Right lobe of liver (tissue), 6 donors: ENCODE data around the gene FLOT1. TPM values are rescaled to one million over a fixed set of nuclear protein-coding genes. Genes with fewer than 3 reads are reported as not detected.

ENCODE experiments used
- ATAC-seq, 4 donors: fragments of 200-7000 bp; cut with Tn5 transposase; one replicate each; pipeline ENCODE4 v1.9.1; 2020; ENCODE audit warnings: mild to moderate bottlenecking in 4 of 4, moderate library complexity in 4 of 4
- DNase-seq, 3 donors: peaks; one replicate each; pipeline ENCODE4 v3.0.0-alpha.2; 2020
- H3K27ac ChIP-seq, 3 donors: fragments of 200-600 bp; one replicate each; pipeline ENCODE4 v1.8.0; 2022
- H3K27me3 ChIP-seq, 2 donors: fragments of 200-600 bp; one replicate each; pipeline ENCODE4 v1.8.0; 2022
- H3K36me3 ChIP-seq, 4 donors: fragments of 200-600 bp; sonication (generic) in 1 of 4; one replicate each; pipeline versions ENCODE4 v1.5.1 to v1.8.0; 2017 to 2022; ENCODE audit warnings: control low read depth in 1 of 4
- H3K4me1 ChIP-seq, 4 donors: fragments of 200-600 bp; sonication (generic) in 1 of 4; one replicate each; pipeline versions ENCODE4 v1.5.1 to v1.8.0; 2017 to 2022; ENCODE audit warnings: control low read depth in 1 of 4
- H3K4me3 ChIP-seq, 3 donors: fragments of 200-600 bp; one replicate each; pipeline ENCODE4 v1.8.0; 2022
- H3K9me3 ChIP-seq, 4 donors: fragments of 200-600 bp; sonication (generic) in 1 of 4; one replicate each; pipeline versions ENCODE4 v1.5.1 to v1.8.0; 2017 to 2022; ENCODE audit warnings: control low read depth in 1 of 4
- CTCF ChIP-seq, 4 donors: fragments of 200-600 bp in 3 of 4; fragments of 450-650 bp in 1 of 4; IDR thresholded peaks; one replicate each; pipeline versions ENCODE4 v1.5.1 to v1.8.0; 2016 to 2022; ENCODE audit warnings: antibody characterized with exemption in 4 of 4, mild to moderate bottlenecking in 2 of 4
- POLR2A ChIP-seq: fragments of 450-650 bp; IDR thresholded peaks from one replicate; pipeline ENCODE4 v1.6.1; 2017; ENCODE audit warnings: antibody characterized with exemption, mild to moderate bottlenecking
- WGBS: methylation state at CpG from one replicate; pipeline ENCODE4 v1.1.6; 2018; ENCODE audit warnings: low coverage, low lambda C conversion rate; ENCODE audit not compliant: insufficient coverage; ENCODE audit errors: missing lambda C conversion rate; 5-methylcytosine and 5-hydroxymethylcytosine counted together
- intact Hi-C, 2 donors: fragments of 100-400 bp; cut with DNase I; formaldehyde crosslinking; loops; one replicate each; pipeline versions ENCODE4 v1.11.2 to v1.14.1; 2022
- total RNA-seq, 6 experiments: library from RNA; depleted of rRNA in 2 of 6; stranded (reverse); fragments of >200 nt in 2 of 6; fragmentation: NEBNext Ultra II Directional in 3 of 6; extraction: Animal tissue kit (Norgen Biotek cat#: 25700) in 3 of 6; gene quantifications; one replicate each; pipeline versions ENCODE4 v1.1.0 to v1.2.4, GENCODE V29; 2016 to 2023
- donor health status: DM: no; HTN: yes; CAD: no.
- donor health status: DM: no; HTN: no; CAD: no.
- donor health status: DM: no; HTN: no; CAD: no.
- donor health status: DM: no; HTN: yes; CAD: no.
- donor health status: DM: no; HTN: yes; CAD: no.

The FLOT1 gene
- total RNA-seq, 6 experiments from 2014 or later, result 37.1 to 92.2 (median 73.5) TPM

GRCh38 chr6:30703821-30704220 is 38.7 kb downstream of the FLOT1 start:
- Histone ChIP-seq H3K4me3 (no peak overlapping the region), H3K9me3 (no peaks in the 10 kb centered on the region), H3K27ac (no peak overlapping the region), H3K4me1 (peaks cover 0 to 23% (median 10%) of the 10 kb centered on the region in 4 donors), H3K36me3 (no peaks in the 10 kb centered on the region), H3K27me3 (no peaks in the 10 kb centered on the region)
- ATAC-seq (no peak), DNase-seq (no peak)
- TF ChIP-seq POLR2A, result no peak
- TF ChIP-seq CTCF (IDR thresholded peaks at IDR 0.05), result no peak
- WGBS, result 95% methylated on average over 3 of the region's 4 CpGs
- intact Hi-C loops, result no loop called here

- no peak overlapping the region for H3K27ac ChIP-seq
- WGBS, result 93% methylated on average over 7 of the region's 10 CpGs
- no peak for TF ChIP-seq CTCF (IDR thresholded peaks at IDR 0.05)
- TF ChIP-seq POLR2A, result no peak
- H3K36me3 ChIP-seq, result no peaks in the 10 kb centered on the region
- no peaks in the 10 kb centered on the region for H3K27me3 ChIP-seq
- ATAC-seq (no peak), DNase-seq (no peak)
- intact Hi-C loops, result no loop called here
- H3K4me1 ChIP-seq, result peaks cover 0 to 21% (median 7%) of the 10 kb centered on the region in 4 donors
- H3K4me3 ChIP-seq, result no peak overlapping the region
- H3K9me3 ChIP-seq, result no peaks in the 10 kb centered on the region
Measured at GRCh38 chr6:30703011-30703410, 39.5 kb downstream of the FLOT1 start.

DNA sequence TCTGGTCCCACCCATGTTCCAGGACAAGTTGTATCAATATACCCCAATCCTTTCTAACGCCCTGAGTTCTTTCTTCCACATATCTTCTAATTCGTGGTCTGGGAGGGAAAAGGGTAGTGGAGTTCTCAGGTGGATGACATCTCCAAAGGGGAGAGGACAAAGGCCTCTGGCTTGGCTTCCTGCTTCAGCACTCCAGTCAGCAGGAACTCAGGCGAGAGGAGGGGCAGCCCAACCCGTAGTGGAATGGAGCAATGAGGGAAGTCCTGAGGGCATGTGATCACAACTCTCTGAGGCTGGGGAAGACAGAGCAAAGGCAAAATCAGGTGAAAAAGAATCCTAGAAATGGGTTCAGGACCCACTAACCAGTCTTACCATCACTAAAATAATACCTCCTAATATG is 42.1 kb downstream of the FLOT1 start:
- no peaks in the 10 kb centered on the region for H3K9me3 ChIP-seq
- WGBS, result 23% methylated on average over 4 of the region's 4 CpGs
- TF ChIP-seq POLR2A (no peak), CTCF (IDR thresholded peaks at IDR 0.05) (no peak)
- ATAC-seq (peak; percentile 75 to 98 (median 96)), DNase-seq (peak; percentile 69 to 84 (median 79))
- H3K36me3 ChIP-seq, result no peaks in the 10 kb centered on the region
- no peak overlapping the region for H3K4me3 ChIP-seq
- no peaks in the 10 kb centered on the region for H3K27me3 ChIP-seq
- intact Hi-C loops, result no loop called here
- H3K27ac ChIP-seq, result no peak overlapping the region
- peaks cover 0 to 16% (median 5%) of the 10 kb centered on the region in 4 donors for H3K4me1 ChIP-seq

GRCh38 chr6:30696432-30696831 is 46.1 kb downstream of the FLOT1 start:
- DNase-seq (peak in 1 of 3 donors; percentile 1), ATAC-seq (no peak)
- no peaks in the 10 kb centered on the region for H3K36me3 ChIP-seq
- intact Hi-C loops, result no loop called here
- 96% methylated on average over 4 of the region's 5 CpGs for WGBS
- H3K27me3 ChIP-seq, result no peaks in the 10 kb centered on the region
- no peak overlapping the region for H3K4me3 ChIP-seq
- no peaks in the 10 kb centered on the region for H3K9me3 ChIP-seq
- H3K27ac ChIP-seq, result no peak overlapping the region
- TF ChIP-seq CTCF (IDR thresholded peaks at IDR 0.05) (no peak), POLR2A (no peak)
- H3K4me1 ChIP-seq, result peaks cover 0 to 27% (median 10%) of the 10 kb centered on the region in 4 donors
